Measurements from ENCODE around the gene PRR3. TPM values are rescaled to one million over a fixed set of nuclear protein-coding genes. Genes with fewer than 3 reads are reported as not detected.

The PRR3 gene
- total RNA-seq, 4 donors from 2014 or later, result 3.5 to 21.6 (median 7.9) TPM

GRCh38 chr6:30600451-30600961 lies 43.4 kb downstream of the PRR3 start:
- TF ChIP-seq EP300 (IDR thresholded peaks at IDR 0.05) (no peak), POLR2A (IDR thresholded peaks at IDR 0.05) (peak in 1 of 2 donors; percentile 11), POLR2AphosphoS5 (IDR thresholded peaks at IDR 0.05) (no peak), CTCF (IDR thresholded peaks at IDR 0.05) (no peak)
- Histone ChIP-seq H3K27me3 (no peaks in the 10 kb centered on the region), H3K4me1 (peaks cover 0 to 12% (median 0%) of the 10 kb centered on the region in 3 donors), H3K27ac (peak overlapping the region in 1 of 4 donors; percentile 4), H3K36me3 (peaks cover 10 to 58% of the 10 kb centered on the region in 2 donors), H3K9me3 (no peaks in the 10 kb centered on the region), H3K4me3 (no peak overlapping the region)
- WGBS, 2 donors (ENCODE audit: low coverage in 1 of 2), result 7 to 55% methylated on average over 2 to 5 of the region's 10 CpGs
- ATAC-seq, result no peak

GRCh38 chr6:30601436-30601814 lies 44.3 kb downstream of the PRR3 start:
- Histone ChIP-seq H3K4me1 (peaks cover 0 to 12% (median 0%) of the 10 kb centered on the region in 3 donors), H3K27me3 (no peaks in the 10 kb centered on the region), H3K9me3 (no peaks in the 10 kb centered on the region), H3K27ac (no peak overlapping the region), H3K4me3 (no peak overlapping the region), H3K36me3 (peaks cover 10 to 68% of the 10 kb centered on the region in 2 donors)
- 56 to 64% methylated on average over 3 to 6 of the region's 6 CpGs for WGBS, 2 donors (ENCODE audit: low coverage in 1 of 2)
- TF ChIP-seq EP300 (IDR thresholded peaks at IDR 0.05) (no peak), POLR2A (IDR thresholded peaks at IDR 0.05) (no peak), CTCF (IDR thresholded peaks at IDR 0.05) (no peak), POLR2AphosphoS5 (IDR thresholded peaks at IDR 0.05) (no peak)
- no peak for ATAC-seq

- TF ChIP-seq CTCF (IDR thresholded peaks at IDR 0.05), result no peak
- TF ChIP-seq POLR2AphosphoS5 (IDR thresholded peaks at IDR 0.05), result no peak
- TF ChIP-seq POLR2A (IDR thresholded peaks at IDR 0.05), result no peak
- TF ChIP-seq EP300 (IDR thresholded peaks at IDR 0.05), result no peak
- ATAC-seq, result no peak
- H3K4me3 ChIP-seq, result no peak overlapping the region
- H3K27me3 ChIP-seq, result no peaks in the 10 kb centered on the region
- peaks cover 0 to 18% (median 0%) of the 10 kb centered on the region in 3 donors for H3K4me1 ChIP-seq
- H3K27ac ChIP-seq, result no peak overlapping the region
- H3K9me3 ChIP-seq, result no peaks in the 10 kb centered on the region
- 71 to 87% methylated on average over 2 to 3 of the region's 39 CpGs for WGBS, 2 donors (ENCODE audit: low coverage in 1 of 2)
- peaks cover 10 to 69% of the 10 kb centered on the region in 2 donors for H3K36me3 ChIP-seq
Measured at GRCh38 chr6:30601815-30602641, 44.9 kb downstream of the PRR3 start.

GRCh38 chr6:30603961-30604360 lies 46.9 kb downstream of the PRR3 start:
- no peaks in the 10 kb centered on the region for H3K9me3 ChIP-seq
- H3K4me3 ChIP-seq, result no peak overlapping the region
- no peak for ATAC-seq
- H3K27ac ChIP-seq, result no peak overlapping the region
- peaks cover 0 to 33% (median 0%) of the 10 kb centered on the region in 3 donors for H3K4me1 ChIP-seq
- peaks cover 10 to 88% of the 10 kb centered on the region in 2 donors for H3K36me3 ChIP-seq
- WGBS, 2 donors (ENCODE audit: low coverage in 1 of 2), result 83 to 92% methylated on average over 10 to 13 of the region's 13 CpGs
- H3K27me3 ChIP-seq, result no peaks in the 10 kb centered on the region
- no peak for TF ChIP-seq EP300 (IDR thresholded peaks at IDR 0.05)
- TF ChIP-seq POLR2AphosphoS5 (IDR thresholded peaks at IDR 0.05), result no peak
- TF ChIP-seq CTCF (IDR thresholded peaks at IDR 0.05), result no peak

GRCh38 chr6:30610065-30610464 lies 53.0 kb downstream of the PRR3 start:
- 73 to 88% methylated on average over 4 of the region's 4 CpGs for WGBS, 2 donors (ENCODE audit: low coverage in 1 of 2)
- Histone ChIP-seq H3K36me3 (peaks cover 3 to 44% of the 10 kb centered on the region in 2 donors), H3K4me3 (no peak overlapping the region), H3K27me3 (no peaks in the 10 kb centered on the region), H3K27ac (no peak overlapping the region), H3K9me3 (no peaks in the 10 kb centered on the region), H3K4me1 (peaks cover 30 to 77% (median 35%) of the 10 kb centered on the region in 3 donors)
- no peak for ATAC-seq
- TF ChIP-seq POLR2A (IDR thresholded peaks at IDR 0.05), result no peak
- TF ChIP-seq POLR2AphosphoS5 (IDR thresholded peaks at IDR 0.05), result no peak
- TF ChIP-seq EP300 (IDR thresholded peaks at IDR 0.05), result no peak
- no peak for TF ChIP-seq CTCF (IDR thresholded peaks at IDR 0.05)

Measured in gastroesophageal sphincter (tissue), 4 donors.